ENCODE results near the gene CADPS. TPM values are rescaled to one million over a fixed set of nuclear protein-coding genes. Genes with fewer than 3 reads are reported as not detected.

Gene CADPS
- polyA plus RNA-seq, 1 experiment, result 0.12 TPM

- no peak for DNase-seq (ENCODE audit: low read depth, low spot score)
- Histone ChIP-seq H3K27ac (ENCODE audit: low read depth, low read length) (no peak overlapping the region), H3K27me3 (ENCODE audit: control insufficient read depth, insufficient read depth, low read length) (no peaks in the 10 kb centered on the region), H3K4me3 (ENCODE audit: low read depth, low read length) (no peak overlapping the region), H3K9me3 (ENCODE audit: control insufficient read depth, insufficient read depth, low read length) (no peaks in the 10 kb centered on the region)
- no peak for TF ChIP-seq CTCF (IDR thresholded peaks at IDR 0.05; ENCODE audit: low read depth, low read length)
- POLR2A ChIA-PET, result no interaction called here
- CTCF ChIA-PET, result no interaction called here
Measured at GRCh38 chr3:62475306-62475705, 399.9 kb downstream of the CADPS start.

- no peak for DNase-seq (ENCODE audit: low read depth, low spot score)
- Histone ChIP-seq H3K9me3 (ENCODE audit: control insufficient read depth, insufficient read depth, low read length) (no peaks in the 10 kb centered on the region), H3K27ac (ENCODE audit: low read depth, low read length) (no peak overlapping the region), H3K27me3 (ENCODE audit: control insufficient read depth, insufficient read depth, low read length) (no peaks in the 10 kb centered on the region), H3K4me3 (ENCODE audit: low read depth, low read length) (no peak overlapping the region)
- TF ChIP-seq CTCF (IDR thresholded peaks at IDR 0.05; ENCODE audit: low read depth, low read length), result no peak
- CTCF ChIA-PET, result no interaction called here
- POLR2A ChIA-PET, result no interaction called here
Measured at GRCh38 chr3:62467966-62468722, 407.1 kb downstream of the CADPS start.

GRCh38 chr3:62462788-62463187, 412.4 kb downstream of the CADPS start:
- Histone ChIP-seq H3K4me3 (ENCODE audit: low read depth, low read length) (no peak overlapping the region), H3K27ac (ENCODE audit: low read depth, low read length) (no peak overlapping the region), H3K9me3 (ENCODE audit: control insufficient read depth, insufficient read depth, low read length) (no peaks in the 10 kb centered on the region), H3K27me3 (ENCODE audit: control insufficient read depth, insufficient read depth, low read length) (no peaks in the 10 kb centered on the region)
- CTCF ChIA-PET, result no interaction called here
- no peak for TF ChIP-seq CTCF (IDR thresholded peaks at IDR 0.05; ENCODE audit: low read depth, low read length)
- POLR2A ChIA-PET, result interaction anchor here (0.5 kb wide), 1 partner anchor 11 kb away, joined by 11 read pairs; no protein-coding TSS in a partner anchor
- DNase-seq (ENCODE audit: low read depth, low spot score), result no peak

- ChIA-PET CTCF (no interaction called here), POLR2A (no interaction called here)
- Histone ChIP-seq H3K4me3 (ENCODE audit: low read depth, low read length) (no peak overlapping the region), H3K27me3 (ENCODE audit: control insufficient read depth, insufficient read depth, low read length) (no peaks in the 10 kb centered on the region), H3K9me3 (ENCODE audit: control insufficient read depth, insufficient read depth, low read length) (no peaks in the 10 kb centered on the region), H3K27ac (ENCODE audit: low read depth, low read length) (no peak overlapping the region)
- DNase-seq (ENCODE audit: low read depth, low spot score), result no peak
- no peak for TF ChIP-seq CTCF (IDR thresholded peaks at IDR 0.05; ENCODE audit: low read depth, low read length)
Measured at GRCh38 chr3:62462104-62462762, 413.0 kb downstream of the CADPS start.

GRCh38 chr3:62454916-62455315, 420.3 kb downstream of the CADPS start:
- ChIA-PET POLR2A (no interaction called here), CTCF (no interaction called here)
- no peak overlapping the region for H3K27ac ChIP-seq (ENCODE audit: low read depth, low read length)
- H3K27me3 ChIP-seq (ENCODE audit: control insufficient read depth, insufficient read depth, low read length), result peaks cover 2% of the 10 kb centered on the region
- no peaks in the 10 kb centered on the region for H3K9me3 ChIP-seq (ENCODE audit: control insufficient read depth, insufficient read depth, low read length)
- no peak for TF ChIP-seq CTCF (IDR thresholded peaks at IDR 0.05; ENCODE audit: low read depth, low read length)
- no peak for DNase-seq (ENCODE audit: low read depth, low spot score)
- H3K4me3 ChIP-seq (ENCODE audit: low read depth, low read length), result no peak overlapping the region
